Activated CD8-positive, alpha-beta memory T cell treated with anti-CD3 and anti-CD28 coated beads, Interleukin-2, amount 10 ng/mL, durations not matched to agents 7 days and 5 days (primary cell): ENCODE measurements around the gene PPP2R5B. TPM values are rescaled to one million over a fixed set of nuclear protein-coding genes. Genes with fewer than 3 reads are reported as not detected.
A peak's percentile ranks its signal among the peaks of the same experiment; 100 is the strongest.
"Not testable (repeated sequence)": the region's sequence is repeated elsewhere in the genome, so short reads cannot be mapped to it uniquely, and the experiment has no call there.

Experiments
- ATAC-seq: fragments of 150-1000 bp; cut with Tn5 transposase; one replicate; pipeline ENCODE4 v1.10.0; 2021; ENCODE audit warnings: moderate library complexity
- CTCF ChIA-PET: fragments of 350-600 bp; sonication (Branson Sonifier 250); formaldehyde crosslinking; loops from one replicate; lab custom pipeline; 2021; ENCODE audit warnings: antibody characterized with exemption; lab: Charles Lee
- DNase-seq: peaks from one replicate; pipeline ENCODE4 v3.0.0-alpha.2; 2020
- H3K27ac Mint-ChIP-seq: one replicate; pipeline ENCODE4 v1.8.0; 2021; ENCODE audit warnings: mild to moderate bottlenecking, mixed read lengths
- H3K27me3 Mint-ChIP-seq: one replicate; pipeline ENCODE4 v1.8.0; 2021; ENCODE audit warnings: mixed read lengths
- H3K36me3 Mint-ChIP-seq: one replicate; pipeline ENCODE4 v1.8.0; 2021; ENCODE audit warnings: mild to moderate bottlenecking, mixed read lengths
- H3K4me1 Mint-ChIP-seq: one replicate; pipeline ENCODE4 v1.8.0; 2021; ENCODE audit warnings: mixed read lengths
- H3K4me3 Mint-ChIP-seq: one replicate; pipeline ENCODE4 v1.8.0; 2021; ENCODE audit warnings: mild to moderate bottlenecking, moderate library complexity, mixed read lengths
- H3K9me3 Mint-ChIP-seq: one replicate; pipeline ENCODE4 v1.8.0; 2022; ENCODE audit warnings: low read depth, mixed read lengths
- microRNA-seq: library from miRNA; unstranded; fragments of <30 nt; microRNA quantifications from one replicate; pipeline ENCODE4 v1.2.0, GENCODE V29; 2022
- total RNA-seq, 2 experiments: library from RNA; stranded (reverse); gene quantifications; one replicate each; pipeline ENCODE4 v1.2.3, GENCODE V29; 2021

Gene PPP2R5B
- total RNA-seq, 2 experiments from 2014 or later: 11.7 to 12.3 TPM

GRCh38 chr11:64959498-64959897, 35.0 kb downstream of the PPP2R5B start:
- Mint-ChIP-seq H3K27ac (no peak overlapping the region), H3K4me1 (no peaks in the 10 kb centered on the region), H3K36me3 (no peaks in the 10 kb centered on the region), H3K4me3 (no peak overlapping the region), H3K27me3 (peaks cover 13% of the 10 kb centered on the region), H3K9me3 (no peaks in the 10 kb centered on the region)
- CTCF ChIA-PET: no interaction called here
- no peak for DNase-seq
- no peak for ATAC-seq

GRCh38 chr11:64960719-64961118, 36.2 kb downstream of the PPP2R5B start:
- Mint-ChIP-seq H3K27ac (no peak overlapping the region), H3K4me3 (no peak overlapping the region), H3K27me3 (peaks cover 7% of the 10 kb centered on the region), H3K4me1 (peaks cover 6% of the 10 kb centered on the region), H3K9me3 (no peaks in the 10 kb centered on the region), H3K36me3 (no peaks in the 10 kb centered on the region)
- CTCF ChIA-PET: no interaction called here
- ATAC-seq (no peak), DNase-seq (no peak)

GRCh38 chr11:64963072-64963631, 38.7 kb downstream of the PPP2R5B start:
- H3K36me3 Mint-ChIP-seq: no peaks in the 10 kb centered on the region
- H3K4me1 Mint-ChIP-seq: peaks cover 22% of the 10 kb centered on the region
- ATAC-seq (no peak), DNase-seq (no peak)
- CTCF ChIA-PET: interaction anchor here (1.2 kb wide), 1 partner anchor 12 kb away, joined by 3 read pairs; no protein-coding TSS in a partner anchor
- no peak overlapping the region for H3K4me3 Mint-ChIP-seq
- H3K27me3 Mint-ChIP-seq: peaks cover 7% of the 10 kb centered on the region
- H3K9me3 Mint-ChIP-seq: no peaks in the 10 kb centered on the region
- H3K27ac Mint-ChIP-seq: no peak overlapping the region

- DNase-seq: no peak
- no peak overlapping the region for H3K4me3 Mint-ChIP-seq
- H3K9me3 Mint-ChIP-seq: no peaks in the 10 kb centered on the region
- peak overlapping the region; percentile 37 for H3K27ac Mint-ChIP-seq
- CTCF ChIA-PET: interaction anchor here (0.8 kb wide), 1 partner anchor 24 kb away, joined by 4 read pairs; no protein-coding TSS in a partner anchor
- ATAC-seq: peak; percentile 10
- H3K36me3 Mint-ChIP-seq: no peaks in the 10 kb centered on the region
- peaks cover 41% of the 10 kb centered on the region for H3K4me1 Mint-ChIP-seq
- H3K27me3 Mint-ChIP-seq: no peaks in the 10 kb centered on the region
Observed at GRCh38 chr11:64967375-64967774, 42.9 kb downstream of the PPP2R5B start.

- H3K36me3 Mint-ChIP-seq: no peaks in the 10 kb centered on the region
- H3K4me3 Mint-ChIP-seq: no peak overlapping the region
- no peaks in the 10 kb centered on the region for H3K9me3 Mint-ChIP-seq
- no peak overlapping the region for H3K27ac Mint-ChIP-seq
- H3K27me3 Mint-ChIP-seq: no peaks in the 10 kb centered on the region
- CTCF ChIA-PET: interaction anchor here (0.7 kb wide), 1 partner anchor 85 kb away, joined by 3 read pairs; no protein-coding TSS in a partner anchor
- ATAC-seq (no peak), DNase-seq (no peak)
- peaks cover 42% of the 10 kb centered on the region for H3K4me1 Mint-ChIP-seq
Observed at GRCh38 chr11:64969209-64969608, 44.7 kb downstream of the PPP2R5B start.

- H3K4me3 Mint-ChIP-seq: no peak overlapping the region
- ATAC-seq: peak; percentile 28
- no peaks in the 10 kb centered on the region for H3K27me3 Mint-ChIP-seq
- CTCF ChIA-PET: interaction anchor here (1.4 to 1.7 kb wide), 2 partner anchors 123 to 344 kb away, joined by 4 to 6 read pairs; no protein-coding TSS in a partner anchor
- peaks cover 41% of the 10 kb centered on the region for H3K4me1 Mint-ChIP-seq
- H3K36me3 Mint-ChIP-seq: no peaks in the 10 kb centered on the region
- peak overlapping the region; percentile 1 for H3K27ac Mint-ChIP-seq
- H3K9me3 Mint-ChIP-seq: no peaks in the 10 kb centered on the region
- DNase-seq: peak; percentile 43
Observed at GRCh38 chr11:64970731-64971151, 46.3 kb downstream of the PPP2R5B start.

GRCh38 chr11:64971421-64972233, 47.1 kb downstream of the PPP2R5B start, which contains the start of gene MAJIN:
Gene MAJIN (minus strand): TSS chr11:64972108. CDS start chr11:64959405, 12,703 bp downstream.
- Mint-ChIP-seq H3K27me3 (no peaks in the 10 kb centered on the region), H3K27ac (peak within 1 kb of the TSS; percentile 59), H3K4me1 (peaks cover 37% of the 10 kb centered on the region), H3K4me3 (peak within 1 kb of the TSS; percentile 56), H3K36me3 (no peaks in the 10 kb centered on the region), H3K9me3 (no peaks in the 10 kb centered on the region)
- peak; percentile 80 for ATAC-seq
- CTCF ChIA-PET: interaction anchor here (0.7 to 1.7 kb wide), 5 partner anchors 43 to 523 kb away, joined by 3 to 6 read pairs (median 4); partner anchors contain the start of gene ARL2
- DNase-seq: peak; percentile 88

- DNase-seq (no peak), ATAC-seq (no peak)
- no peak overlapping the region for H3K27ac Mint-ChIP-seq
- no peaks in the 10 kb centered on the region for H3K36me3 Mint-ChIP-seq
- H3K4me3 Mint-ChIP-seq: no peak overlapping the region
- H3K27me3 Mint-ChIP-seq: no peaks in the 10 kb centered on the region
- CTCF ChIA-PET: interaction anchor here (0.7 to 0.9 kb wide), 2 partner anchors 8 to 39 kb away, joined by 3 to 6 read pairs; no protein-coding TSS in a partner anchor
- H3K9me3 Mint-ChIP-seq: no peaks in the 10 kb centered on the region
- peaks cover 22% of the 10 kb centered on the region for H3K4me1 Mint-ChIP-seq
Observed at GRCh38 chr11:64974124-64974523, 49.6 kb downstream of the PPP2R5B start.

- Mint-ChIP-seq H3K4me1 (peaks cover 11% of the 10 kb centered on the region), H3K4me3 (no peak overlapping the region), H3K27ac (no peak overlapping the region), H3K36me3 (no peaks in the 10 kb centered on the region), H3K9me3 (no peaks in the 10 kb centered on the region), H3K27me3 (peaks cover 5% of the 10 kb centered on the region)
- CTCF ChIA-PET: interaction anchor here (0.9 kb wide), 1 partner anchor 37 kb away, joined by 3 read pairs; the partner anchor contains the start of gene ARL2
- DNase-seq (no peak), ATAC-seq (no peak)
Observed at GRCh38 chr11:64976651-64977050, 52.2 kb downstream of the PPP2R5B start.

GRCh38 chr11:64983339-64983738, 58.9 kb downstream of the PPP2R5B start:
- H3K9me3 Mint-ChIP-seq, H3K27ac Mint-ChIP-seq, H3K36me3 Mint-ChIP-seq, DNase-seq, H3K4me1 Mint-ChIP-seq, H3K4me3 Mint-ChIP-seq, ATAC-seq: not testable (repeated sequence)
- CTCF ChIA-PET: interaction anchor here (0.6 kb wide), 1 partner anchor 25 kb away, joined by 4 read pairs; no protein-coding TSS in a partner anchor
- peaks cover 18% of the 10 kb centered on the region for H3K27me3 Mint-ChIP-seq

Small RNA genes lying within 50 kb of the gene (microRNA-seq; reads per million reads assigned to microRNA genes)
- gene MIR6749 (not detected), gene MIR6750 (not detected)

Other genes with a start within 250 kb of the PPP2R5B start
- gene NRXN2, start 201.5 kb upstream of the PPP2R5B start, total RNA-seq: under 1 TPM; 0.23 to 0.40 TPM
- gene RASGRP2, start 180.5 kb upstream of the PPP2R5B start, total RNA-seq: 100 to 1,000 TPM in 1 of 2 experiments, 10 to 100 TPM in 1; 77.3 to 123 TPM
- gene PYGM, start 164.7 kb upstream of the PPP2R5B start, total RNA-seq: 1 to 10 TPM; 2.0 to 3.2 TPM
- gene SF1, start 146.1 kb upstream of the PPP2R5B start, total RNA-seq: 100 to 1,000 TPM; 442 to 462 TPM
- 10 to 100 TPM; 61.1 to 65.0 TPM for gene MAP4K2, start 121.5 kb upstream of the PPP2R5B start, total RNA-seq
- 10 to 100 TPM; 31.2 to 42.1 TPM for gene MEN1, start 114.1 kb upstream of the PPP2R5B start, total RNA-seq
- gene CDC42BPG, start 80.0 kb upstream of the PPP2R5B start, total RNA-seq: under 1 TPM; 0.50 to 0.61 TPM
- gene EHD1, start 46.1 kb upstream of the PPP2R5B start, total RNA-seq: 100 to 1,000 TPM; 149 to 155 TPM
- gene ATG2A, start 7.5 kb upstream of the PPP2R5B start, total RNA-seq: 10 to 100 TPM; 27.3 to 27.9 TPM
- gene GPHA2, start 11.2 kb downstream of the PPP2R5B start, total RNA-seq: not detected
- not detected for gene MAJIN, start 47.4 kb downstream of the PPP2R5B start, total RNA-seq
- under 1 TPM; 0.33 to 0.67 TPM for gene BATF2, start 72.3 kb downstream of the PPP2R5B start, total RNA-seq
- 10 to 100 TPM; 74.1 to 86.9 TPM for gene ARL2, start 89.5 kb downstream of the PPP2R5B start, total RNA-seq
- gene SNX15, start 102.8 kb downstream of the PPP2R5B start, total RNA-seq: 10 to 100 TPM; 18.9 to 29.2 TPM
- 10 to 100 TPM; 24.3 to 27.2 TPM for gene SAC3D1, start 116.5 kb downstream of the PPP2R5B start, total RNA-seq
- gene NAALADL1, start 133.9 kb downstream of the PPP2R5B start, total RNA-seq: 10 to 100 TPM; 14.8 to 15.3 TPM
- gene CDCA5, start 159.4 kb downstream of the PPP2R5B start, total RNA-seq: 100 to 1,000 TPM; 128 to 147 TPM
- gene ZFPL1, start 159.5 kb downstream of the PPP2R5B start, total RNA-seq: 10 to 100 TPM; 28.3 to 32.4 TPM
- gene VPS51, start 171.5 kb downstream of the PPP2R5B start, total RNA-seq: 100 to 1,000 TPM; 104 to 116 TPM
- 10 to 100 TPM; 21.0 to 26.2 TPM for gene TM7SF2, start 187.2 kb downstream of the PPP2R5B start, total RNA-seq
- gene ZNHIT2, start 193.0 kb downstream of the PPP2R5B start, total RNA-seq: 10 to 100 TPM; 10.5 to 13.5 TPM
- gene FAU, start 197.4 kb downstream of the PPP2R5B start, total RNA-seq: 100 to 1,000 TPM; 899 to 972 TPM
- gene MRPL49, start 197.6 kb downstream of the PPP2R5B start, total RNA-seq: 10 to 100 TPM; 42.0 to 61.7 TPM
- gene SYVN1, start 209.8 kb downstream of the PPP2R5B start, total RNA-seq: 10 to 100 TPM; 34.4 to 35.1 TPM
- not detected for gene SPDYC, start 245.5 kb downstream of the PPP2R5B start, total RNA-seq